Superior temporal gyrus (tissue), 1 donor: Measurements from ENCODE around the gene PTPRCAP.

ENCODE experiments used
- DNase-seq: peaks from one replicate; pipeline ENCODE4 v3.0.0-alpha.2; 2016; ENCODE audit errors: extremely low spot score

The PTPRCAP gene

DNA sequence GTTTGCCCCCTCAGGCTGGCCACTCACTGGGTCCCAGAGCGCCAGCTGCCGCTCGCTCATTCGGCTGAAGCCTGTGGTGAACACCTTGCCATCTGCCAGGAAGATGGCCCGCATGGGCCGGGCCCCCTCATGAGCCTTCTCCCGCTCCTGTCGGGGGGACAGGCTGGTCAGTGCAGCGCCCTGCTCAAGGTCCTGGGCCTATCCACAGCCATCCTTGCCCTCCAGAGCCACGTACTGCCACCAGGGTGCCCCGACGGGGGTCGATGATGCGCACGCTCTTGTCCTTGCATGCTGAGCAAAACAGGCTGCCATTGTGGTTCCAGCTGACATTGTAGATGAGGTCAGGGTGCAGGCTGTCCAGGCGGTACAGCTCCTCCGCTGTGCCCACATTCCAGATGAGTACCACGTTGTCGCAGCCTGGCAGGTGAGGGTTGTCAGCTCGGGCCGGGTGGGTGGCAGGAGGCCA, 3.6 kb upstream of the PTPRCAP start:
- DNase-seq: no peak

DNA sequence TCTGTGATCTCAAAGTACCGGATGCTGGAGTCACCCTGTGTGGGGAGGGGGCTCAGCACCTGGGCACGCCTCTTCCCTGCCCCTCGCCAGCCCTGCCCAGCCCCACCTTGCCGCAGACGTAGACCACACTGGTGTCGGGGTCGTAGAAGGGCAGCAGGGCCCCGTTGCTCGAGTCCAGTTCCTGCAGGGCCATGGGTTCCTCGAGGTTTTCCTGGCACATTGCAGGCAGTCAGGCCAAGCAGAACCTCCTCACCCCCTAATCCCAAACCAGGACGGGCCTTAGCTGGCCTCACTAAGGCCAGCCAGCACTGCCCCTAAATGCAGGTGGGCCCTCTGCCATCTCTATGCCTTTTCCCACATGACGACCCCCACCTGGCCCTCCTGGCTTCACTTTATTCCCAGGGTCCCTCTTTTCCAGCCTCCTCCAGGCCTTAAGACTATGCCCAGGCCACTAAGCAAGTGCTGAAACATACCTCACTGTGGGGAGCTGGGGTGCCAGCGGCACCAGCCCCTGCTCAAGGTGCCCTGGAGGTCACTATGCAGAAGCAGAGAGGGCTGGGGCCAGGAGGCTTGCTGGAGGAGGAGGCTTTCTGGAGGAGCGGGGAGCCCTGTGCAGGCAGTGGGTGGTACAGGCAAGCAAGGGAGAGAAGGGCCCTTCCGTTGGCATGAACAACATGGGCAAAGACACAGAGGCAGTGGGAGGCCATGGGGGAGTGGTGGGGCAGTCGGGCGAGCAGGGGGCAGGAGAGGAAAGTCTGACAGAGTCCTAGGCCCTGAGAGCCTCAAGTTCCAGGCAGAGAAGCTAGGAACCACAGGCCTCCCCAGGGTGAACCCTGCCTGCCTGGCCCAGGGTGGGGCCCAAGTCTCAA, 3.0 kb upstream of the PTPRCAP start:
- no peak for DNase-seq

DNA sequence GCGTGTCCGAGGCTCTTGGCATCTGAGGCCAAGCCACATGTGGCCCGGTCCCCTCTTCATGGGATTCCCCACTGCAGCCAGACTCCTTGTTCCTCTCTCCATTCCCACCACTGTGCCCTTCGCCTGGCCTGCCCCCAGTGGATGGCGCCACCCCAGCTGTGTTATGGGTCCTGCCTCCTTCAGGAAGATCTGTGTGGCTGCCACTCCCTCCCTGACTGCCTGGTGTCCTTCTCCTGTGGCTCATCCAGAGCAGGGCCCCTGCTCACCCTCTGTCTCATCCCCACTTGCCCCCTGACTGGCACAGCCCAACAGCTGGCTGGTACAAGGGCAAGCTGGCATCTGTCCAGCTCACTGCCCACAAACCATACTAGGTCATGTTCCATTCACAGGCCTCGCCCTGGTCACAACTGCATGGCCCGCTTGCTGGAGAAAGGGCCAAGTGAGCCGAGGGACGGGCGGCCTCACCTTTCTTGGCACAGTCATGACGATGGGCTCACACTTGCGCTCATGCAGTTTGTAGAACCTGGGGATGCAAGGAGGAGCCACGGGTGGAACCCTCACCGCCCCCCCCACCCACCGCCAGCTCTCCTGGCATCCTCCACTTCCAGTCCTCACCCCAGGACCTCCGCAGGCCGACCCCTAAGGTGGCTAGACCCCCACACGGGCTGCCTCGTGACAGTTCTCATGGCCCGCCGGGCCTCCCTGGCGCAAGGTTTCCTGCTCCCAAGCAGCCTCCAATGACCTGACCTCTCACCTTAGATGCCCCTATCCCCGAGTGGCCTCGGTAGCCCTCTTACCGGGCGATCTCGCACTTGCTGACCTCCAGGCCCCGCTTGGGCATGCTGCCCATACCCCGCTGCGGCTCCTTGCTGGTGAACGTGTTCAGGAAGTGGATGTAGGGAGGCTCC, 2.1 kb upstream of the PTPRCAP start:
- no peak for DNase-seq

DNA sequence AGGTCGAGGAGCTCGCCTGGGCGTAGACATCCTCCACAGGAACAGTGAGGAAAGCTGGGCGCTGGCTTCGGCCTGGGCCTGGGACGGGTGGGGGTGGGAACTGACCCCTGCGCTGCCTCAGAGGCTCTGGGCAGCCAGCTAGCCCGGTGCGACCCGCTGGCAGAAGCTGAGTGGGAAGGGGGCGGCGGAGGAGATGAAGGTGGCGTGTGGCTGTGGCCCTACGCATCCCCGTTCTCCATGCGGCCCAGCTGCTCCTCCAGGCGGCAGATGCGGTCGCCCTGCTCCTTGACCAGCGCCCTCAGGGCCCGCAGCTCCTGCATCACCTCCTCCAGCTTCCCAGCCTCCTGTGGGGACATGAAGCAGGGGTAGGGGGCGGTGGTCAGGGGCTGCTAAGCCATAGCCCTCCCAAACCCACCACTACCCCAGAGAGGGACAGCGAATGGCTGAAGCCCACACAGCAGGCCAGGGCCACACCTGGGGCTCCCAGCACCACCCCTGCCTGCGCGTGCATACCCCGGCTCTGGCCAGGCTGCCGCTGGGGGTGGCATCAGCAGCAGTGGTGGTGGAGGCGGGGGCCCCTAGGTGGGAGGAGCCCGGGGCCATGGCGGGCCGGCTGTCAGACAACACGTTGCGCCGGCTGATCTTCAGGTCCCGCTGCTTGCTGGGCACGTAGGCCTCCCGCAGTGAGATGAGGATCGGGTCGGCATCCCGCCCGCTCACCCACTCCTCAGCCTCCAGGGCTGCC, 848 bp upstream of the PTPRCAP start:
- no peak for DNase-seq

DNA sequence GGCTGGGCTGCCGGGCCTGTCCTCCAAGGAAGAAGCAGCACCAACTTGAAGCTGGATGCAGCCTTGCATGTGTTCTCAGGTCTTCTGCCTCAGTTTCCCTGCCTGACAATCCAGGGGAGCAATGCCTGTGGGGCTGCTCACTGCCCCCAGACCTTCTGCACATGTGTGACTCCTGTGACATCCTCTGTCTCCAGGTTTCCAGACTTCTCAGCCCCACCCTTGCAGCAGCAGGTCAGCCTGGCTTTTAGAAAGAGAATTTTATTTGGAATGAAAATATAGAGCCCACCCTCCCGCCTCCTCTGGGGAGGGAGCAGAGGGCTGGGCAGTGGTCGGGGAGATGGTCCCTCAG, 301 bp upstream of the PTPRCAP start:
- DNase-seq: no peak

DNA sequence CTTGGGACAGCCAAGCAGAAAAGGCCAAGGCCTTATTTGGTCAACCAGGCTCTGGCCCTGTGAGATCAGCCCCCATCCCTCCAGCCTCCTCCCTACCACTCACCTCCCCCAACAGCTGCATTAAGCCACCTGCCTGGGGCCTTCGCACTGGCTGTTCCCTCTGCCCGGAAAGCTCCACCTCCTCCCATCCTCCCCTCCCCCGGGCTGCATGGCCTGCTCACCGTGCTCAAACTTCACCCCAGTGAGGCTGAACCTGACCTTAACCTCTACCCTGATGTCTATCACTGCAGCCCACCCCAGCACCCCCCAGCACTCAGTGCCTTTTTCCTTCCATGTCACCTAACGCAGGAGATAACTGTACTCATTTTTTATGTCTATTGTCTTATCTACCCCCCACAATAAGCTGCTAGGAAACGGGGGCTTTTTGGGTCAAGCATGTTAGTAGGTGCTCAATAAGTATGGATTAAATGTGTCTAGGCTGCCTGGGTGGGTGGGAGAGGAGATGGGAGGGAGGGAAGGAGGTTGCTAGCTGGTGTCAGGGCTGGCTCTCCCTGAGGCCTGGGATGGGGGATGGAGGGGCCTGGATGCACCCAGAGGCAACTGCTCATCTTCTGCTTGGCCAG, 912 bp downstream of the PTPRCAP start:
- DNase-seq: no peak

DNA sequence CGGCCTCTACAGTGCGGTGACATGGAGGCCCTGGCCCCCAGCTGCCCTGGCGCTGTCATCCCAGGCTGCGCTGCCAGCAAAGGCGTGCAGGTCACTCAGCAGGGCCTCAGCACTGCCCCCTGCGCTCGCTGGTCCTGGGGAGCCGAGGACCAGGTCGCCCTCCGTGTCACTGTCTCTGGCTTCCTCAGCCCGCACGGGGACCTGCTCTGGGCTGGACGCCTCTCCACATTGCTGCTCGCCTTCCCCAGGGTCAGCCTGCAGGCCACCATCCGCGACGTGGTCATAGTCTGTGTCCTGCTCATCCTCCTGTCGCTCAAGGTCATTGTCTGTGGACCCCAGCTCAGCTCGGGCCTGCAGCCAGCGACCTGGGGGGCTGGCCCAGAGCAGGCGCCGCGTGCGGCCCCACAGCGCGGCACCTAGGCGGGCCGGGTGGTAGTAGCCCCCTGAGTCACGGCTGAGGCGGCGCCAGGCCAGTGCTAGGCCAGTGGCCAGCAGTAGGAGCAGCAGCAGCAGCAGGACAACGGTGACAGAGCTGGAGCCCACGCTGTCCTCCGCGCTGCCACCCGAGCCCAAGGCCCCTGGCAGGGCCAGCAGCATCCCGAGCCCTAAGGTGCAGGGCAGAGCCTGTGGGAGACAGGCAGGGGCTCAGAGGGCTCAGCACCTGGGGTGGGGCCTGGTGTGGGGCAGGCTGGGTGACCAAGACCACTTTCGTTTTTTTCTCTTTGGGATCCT, 1.6 kb downstream of the PTPRCAP start:
- DNase-seq: no peak

DNA sequence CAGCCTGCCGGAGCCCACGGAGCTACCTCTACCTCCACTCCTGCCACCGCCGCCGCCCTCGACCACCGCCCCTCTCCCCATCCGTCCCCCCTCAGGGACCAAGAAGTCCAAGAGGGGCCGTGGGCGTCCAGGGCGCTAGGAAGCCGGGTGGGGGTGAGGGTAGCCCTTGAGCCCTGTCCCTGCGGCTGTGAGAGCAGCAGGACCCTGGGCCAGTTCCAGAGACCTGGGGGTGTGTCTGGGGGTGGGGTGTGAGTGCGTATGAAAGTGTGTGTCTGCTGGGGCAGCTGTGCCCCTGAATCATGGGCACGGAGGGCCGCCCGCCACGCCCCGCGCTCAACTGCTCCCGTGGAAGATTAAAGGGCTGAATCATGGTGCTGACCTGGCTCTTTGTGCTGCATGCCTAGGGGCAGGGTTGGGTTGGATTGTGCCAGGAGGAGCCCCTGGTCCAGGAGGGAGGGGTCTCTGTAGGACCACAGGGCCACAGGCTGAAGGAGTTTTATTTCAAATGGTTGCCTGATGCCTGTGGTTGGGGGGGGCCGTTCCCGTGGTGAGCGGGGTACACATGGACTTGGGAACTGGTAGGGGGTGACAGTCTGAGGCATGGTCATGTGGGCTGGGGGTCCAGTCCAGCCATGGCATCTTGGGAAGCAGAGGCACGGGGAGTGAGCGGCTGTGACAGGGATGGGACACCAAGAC, 2.3 kb downstream of the PTPRCAP start:
- no peak for DNase-seq

DNA sequence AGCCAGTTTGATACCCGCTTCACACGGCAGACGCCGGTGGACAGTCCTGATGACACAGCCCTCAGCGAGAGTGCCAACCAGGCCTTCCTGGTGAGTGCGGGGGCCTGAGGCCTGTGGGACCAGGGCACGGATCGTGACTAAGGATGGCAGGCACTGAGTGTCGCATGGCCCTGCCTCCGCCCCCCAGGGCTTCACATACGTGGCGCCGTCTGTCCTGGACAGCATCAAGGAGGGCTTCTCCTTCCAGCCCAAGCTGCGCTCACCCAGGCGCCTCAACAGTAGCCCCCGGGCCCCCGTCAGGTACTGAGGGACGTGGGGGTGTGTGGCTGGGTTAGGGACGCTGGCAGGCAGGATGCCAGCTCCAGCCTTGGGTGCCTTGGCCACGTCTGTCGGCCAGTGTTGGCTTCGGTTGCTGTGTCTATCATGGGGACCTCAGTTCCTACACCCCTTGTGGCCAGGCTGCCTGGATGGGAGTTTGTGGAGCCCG, 3.0 kb downstream of the PTPRCAP start:
- no peak for DNase-seq

DNA sequence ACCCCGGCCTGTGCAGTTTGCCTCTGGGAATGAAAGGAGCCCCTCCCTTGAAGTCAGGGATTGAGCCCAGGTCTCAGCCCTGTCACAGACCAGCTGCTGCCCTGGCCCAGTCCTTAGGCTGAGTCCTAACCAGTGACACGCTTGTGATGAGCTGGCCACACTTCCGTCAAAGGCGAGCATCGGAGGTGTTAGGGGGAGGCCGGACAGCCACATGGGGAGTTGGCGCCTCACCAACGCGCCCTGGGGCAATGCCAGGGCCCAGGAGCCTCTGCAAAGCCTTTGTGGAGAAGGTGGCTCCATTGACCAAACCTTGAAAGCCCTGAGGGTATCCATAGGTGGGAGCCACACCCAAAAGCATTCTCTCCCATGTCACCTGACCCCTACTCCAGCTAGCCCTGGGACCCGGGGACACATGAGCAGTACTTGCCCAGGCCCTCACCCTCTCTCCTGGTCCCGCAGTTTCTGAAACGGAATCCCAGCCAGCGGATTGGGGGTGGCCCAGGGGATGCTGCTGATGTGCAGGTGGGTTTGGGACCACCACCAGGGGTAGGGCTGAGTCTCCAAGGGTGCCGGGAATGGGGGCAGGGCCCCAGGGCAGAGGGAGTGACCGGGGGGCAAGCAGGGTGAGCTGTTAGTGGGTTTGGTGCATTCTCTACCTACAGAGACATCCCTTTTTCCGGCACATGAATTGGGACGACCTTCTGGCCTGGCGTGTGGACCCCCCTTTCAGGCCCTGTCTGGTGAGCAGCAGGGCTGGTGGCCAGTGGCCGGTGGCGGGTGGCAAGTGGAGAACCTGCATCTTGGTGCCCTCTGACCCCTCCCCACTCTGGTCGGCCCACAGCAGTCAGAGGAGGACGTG, 3.7 kb downstream of the PTPRCAP start:
- DNase-seq: no peak

DNA sequence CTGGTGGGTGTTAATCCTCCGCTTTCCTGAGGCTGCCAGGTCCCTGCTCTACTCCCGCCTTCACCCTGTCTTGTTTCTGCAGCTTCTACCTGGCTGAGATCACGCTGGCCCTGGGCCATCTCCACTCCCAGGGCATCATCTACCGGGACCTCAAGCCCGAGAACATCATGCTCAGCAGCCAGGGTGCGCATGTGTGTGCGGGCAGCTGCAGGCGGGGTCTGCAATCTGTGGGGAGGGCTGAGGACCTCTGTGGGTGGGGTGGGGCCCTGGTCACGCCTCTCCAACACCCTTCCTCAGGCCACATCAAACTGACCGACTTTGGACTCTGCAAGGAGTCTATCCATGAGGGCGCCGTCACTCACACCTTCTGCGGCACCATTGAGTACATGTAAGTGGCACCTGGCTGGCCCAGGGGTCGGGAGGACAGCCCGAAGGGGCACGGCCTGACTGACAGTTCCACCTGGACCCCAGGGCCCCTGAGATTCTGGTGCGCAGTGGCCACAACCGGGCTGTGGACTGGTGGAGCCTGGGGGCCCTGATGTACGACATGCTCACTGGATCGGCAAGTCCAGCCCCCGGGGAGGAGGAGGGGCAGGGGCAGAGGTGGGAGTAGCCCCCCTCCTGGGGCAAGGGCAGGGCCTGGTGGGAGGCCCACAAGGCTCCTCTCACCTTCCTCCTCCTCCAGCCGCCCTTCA, 4.7 kb downstream of the PTPRCAP start:
- DNase-seq: no peak

DNA sequence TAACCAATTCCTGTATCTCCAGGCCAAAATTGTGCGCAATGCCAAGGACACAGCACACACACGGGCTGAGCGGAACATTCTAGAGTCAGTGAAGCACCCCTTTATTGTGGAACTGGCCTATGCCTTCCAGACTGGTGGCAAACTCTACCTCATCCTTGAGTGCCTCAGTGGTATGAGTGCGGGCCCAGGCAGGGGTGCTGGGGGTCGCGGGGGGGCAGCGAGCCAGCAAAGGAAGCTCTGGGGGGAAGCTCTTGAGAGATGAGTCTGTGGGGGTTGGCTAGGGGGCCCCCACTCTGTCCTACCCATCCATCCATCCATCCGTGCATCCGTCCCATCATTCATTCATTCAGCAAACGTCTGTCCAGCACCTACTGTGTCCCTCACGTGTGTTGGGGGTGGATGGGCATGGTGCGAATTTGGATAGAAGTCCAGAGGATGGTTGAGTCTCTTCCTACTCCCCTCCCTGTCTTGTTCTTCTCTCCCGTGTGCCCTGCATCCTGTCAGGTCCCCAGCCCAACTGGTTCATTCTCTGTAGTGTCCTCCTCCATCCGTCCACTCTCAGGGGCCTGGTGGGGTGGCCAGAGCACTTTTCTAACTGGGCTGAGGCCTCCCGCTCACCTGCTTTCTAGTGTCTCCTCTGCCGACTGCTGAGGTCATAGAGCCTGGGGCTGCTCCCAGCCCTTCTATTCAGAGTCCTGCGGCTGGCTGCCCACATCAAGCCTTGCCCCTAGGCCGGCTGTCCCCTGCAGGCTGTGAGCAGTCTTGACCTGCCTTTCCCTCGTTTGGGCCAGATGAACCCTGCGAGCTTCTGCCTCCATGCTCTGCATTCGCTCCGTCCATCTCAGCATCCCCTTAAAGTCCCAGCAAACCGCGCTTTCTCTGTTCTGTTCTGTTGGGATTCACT, 5.9 kb downstream of the PTPRCAP start:
- DNase-seq: no peak

DNA sequence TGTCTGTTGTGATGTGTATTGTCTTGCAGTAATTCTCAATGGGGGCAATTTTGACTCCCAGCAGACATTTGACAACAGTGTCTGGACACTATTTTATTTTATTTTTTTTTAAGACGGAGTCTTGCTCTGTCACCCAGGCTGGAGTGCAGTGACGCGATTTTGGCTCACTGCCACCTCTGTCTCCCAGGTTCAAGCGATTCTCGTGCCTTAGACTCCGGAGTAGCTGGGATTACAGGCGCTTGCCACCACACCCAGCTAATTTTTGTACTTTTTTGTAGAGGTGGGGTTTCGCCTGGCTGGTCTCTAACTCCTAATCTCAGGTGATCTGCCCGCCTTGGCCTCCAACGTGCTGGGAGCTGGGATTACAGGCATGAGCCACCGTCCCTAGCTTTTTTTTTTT, 7.8 kb downstream of the PTPRCAP start:
- no peak for DNase-seq

DNA sequence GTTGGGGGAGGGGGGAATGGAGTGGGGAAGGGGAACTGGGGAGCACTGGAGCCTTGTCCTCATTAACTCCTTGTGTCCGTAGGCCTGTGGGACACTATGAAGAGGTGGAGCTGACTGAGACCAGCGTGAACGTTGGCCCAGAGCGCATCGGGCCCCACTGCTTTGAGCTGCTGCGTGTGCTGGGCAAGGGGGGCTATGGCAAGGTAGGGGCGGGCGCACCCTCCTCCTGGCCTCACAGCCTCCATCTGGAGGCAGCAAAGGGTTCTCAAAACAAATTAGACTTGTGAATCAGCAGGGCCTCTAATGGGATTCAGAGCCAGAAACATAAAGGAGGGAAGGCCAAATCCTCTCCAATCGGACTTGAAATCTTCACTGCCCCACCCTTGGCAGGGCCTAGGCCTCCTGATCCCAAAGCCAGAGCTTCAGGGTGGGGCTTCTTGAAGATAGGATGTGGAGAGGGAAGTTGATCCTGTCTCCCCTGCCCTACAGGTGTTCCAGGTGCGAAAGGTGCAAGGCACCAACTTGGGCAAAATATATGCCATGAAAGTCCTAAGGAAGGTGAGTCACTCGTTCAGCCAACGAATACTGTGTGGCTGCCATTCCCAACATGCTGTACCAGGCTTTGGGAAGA, 8.3 kb downstream of the PTPRCAP start:
- DNase-seq: no peak

DNA sequence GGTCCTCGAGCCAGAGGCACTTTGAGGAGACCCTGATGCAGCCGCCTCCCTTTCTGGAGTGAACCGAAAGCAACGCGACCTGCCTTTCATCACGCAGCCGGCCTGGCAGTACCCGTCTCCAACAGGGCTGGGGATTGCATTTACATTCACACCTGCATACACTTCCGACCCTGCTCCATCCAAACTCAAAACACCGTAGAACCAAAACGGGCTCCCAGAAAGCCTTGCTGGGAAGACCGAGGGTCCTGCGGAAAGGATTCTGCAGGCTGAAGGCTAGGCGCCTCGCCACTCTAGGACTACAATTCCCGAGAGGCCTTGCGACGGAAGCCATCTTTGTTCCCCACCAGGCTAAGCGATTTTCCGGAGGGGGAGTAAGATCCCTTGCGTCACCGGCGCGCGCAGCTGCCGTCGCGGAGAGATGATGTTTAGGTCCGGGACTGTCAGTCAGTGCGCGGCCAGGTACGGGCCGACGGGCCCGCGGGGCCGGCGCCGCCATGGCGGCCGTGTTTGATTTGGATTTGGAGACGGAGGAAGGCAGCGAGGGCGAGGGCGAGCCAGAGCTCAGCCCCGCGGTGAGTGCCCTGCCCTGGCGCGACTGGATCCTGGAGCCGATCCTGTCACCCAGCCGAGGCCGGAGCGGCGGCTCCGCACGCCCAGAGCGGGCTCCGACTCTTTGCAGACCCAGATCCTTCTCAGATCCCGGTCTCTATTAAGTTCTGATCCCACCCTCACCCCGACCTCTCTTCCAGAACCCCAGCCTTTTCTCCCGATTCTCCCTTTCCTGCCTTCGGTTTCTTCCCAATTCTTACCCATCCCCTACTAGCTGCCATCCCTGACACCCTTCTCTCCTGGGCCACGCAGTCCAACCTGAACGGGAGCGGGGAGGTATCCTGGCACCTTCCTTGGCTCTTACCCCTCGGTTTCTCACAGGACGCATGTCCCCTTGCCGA, 9.2 kb downstream of the PTPRCAP start, which contains the start of gene RPS6KB2:
RPS6KB2 (plus strand) TSS at position 443 of the 950 bp plus-strand sequence; CDS start at position 495, 52 bp downstream.
- peak; percentile 100 for DNase-seq
